ENCODE data around the gene SDCCAG8. TPM values are rescaled to one million over a fixed set of nuclear protein-coding genes. Genes with fewer than 3 reads are reported as not detected.

The SDCCAG8 gene
- total RNA-seq, 1 experiment from 2014 or later = 10.0 TPM

DNA sequence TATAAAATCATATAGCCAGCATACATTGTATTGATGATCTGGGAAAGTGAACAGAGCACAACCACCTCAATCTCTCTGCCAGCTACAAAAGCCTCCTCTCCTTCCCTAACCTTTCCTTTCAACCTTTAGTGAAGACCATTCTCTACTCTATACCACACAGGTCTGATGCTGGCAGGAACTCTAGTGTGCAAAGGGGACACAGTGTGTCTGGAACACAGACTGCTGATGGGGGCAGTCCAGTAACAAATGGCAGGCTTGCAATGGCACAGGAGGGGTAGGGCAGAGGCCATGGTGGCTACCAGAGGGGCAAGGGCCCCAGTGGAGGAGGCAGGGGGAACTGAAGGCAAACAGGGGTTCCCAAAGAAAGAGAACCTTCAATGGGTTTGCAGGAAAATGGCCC lies 37.8 kb upstream of the SDCCAG8 start:
- no peak overlapping the region for H2AK5ac ChIP-seq (ENCODE audit: insufficient read length, low read length)
- H3K4ac ChIP-seq (ENCODE audit: low read depth, low read length) = no peak overlapping the region
- no peaks in the 10 kb centered on the region for H3K23me2 ChIP-seq (ENCODE audit: insufficient read length, low read depth, low read length, poor library complexity, severe bottlenecking)
- H3K9ac ChIP-seq (ENCODE audit: extremely low read depth, insufficient read length, low read length) = no peak overlapping the region
- H2BK15ac ChIP-seq (ENCODE audit: low read depth, low read length) = no peak overlapping the region
- H3K27me3 ChIP-seq (ENCODE audit: insufficient read depth, low read length) = no peaks in the 10 kb centered on the region
- no peak overlapping the region for H3K23ac ChIP-seq (ENCODE audit: insufficient read length, low read depth, low read length)
- H3K9me3 Mint-ChIP-seq = no peaks in the 10 kb centered on the region; a peak in 1 of 5 replicates
- no peak overlapping the region for H3K56ac ChIP-seq (ENCODE audit: insufficient read length, low read depth, low read length)
- no peak overlapping the region for H4K8ac ChIP-seq (replicated peaks; ENCODE audit: insufficient read length, low read depth, low read length)
- H3K27ac ChIP-seq (ENCODE audit: insufficient read length, low read depth, low read length) = no peak overlapping the region
- H3K4me1 Mint-ChIP-seq = peaks cover 8 to 13% of the 10 kb centered on the region in 2 experiments
- H3K9me3 ChIP-seq (ENCODE audit: control insufficient read depth, low read depth, low read length) = no peaks in the 10 kb centered on the region
- no peaks in the 10 kb centered on the region for H4K20me1 ChIP-seq (ENCODE audit: control insufficient read depth, insufficient read depth, insufficient read length)
- no peak overlapping the region for H3K4me3 Mint-ChIP-seq
- H4K5ac ChIP-seq (ENCODE audit: insufficient read length, low read depth, low read length) = no peak overlapping the region
- H3K79me1 ChIP-seq (ENCODE audit: insufficient read depth, low read depth, low read length, poor library complexity, severe bottlenecking) = no peaks in the 10 kb centered on the region
- no peak overlapping the region for H2BK12ac ChIP-seq (ENCODE audit: insufficient read length, low read depth, low read length)
- H3K36me3 Mint-ChIP-seq (ENCODE audit: insufficient read depth in 1 of 3, low read depth in 3 of 3) = peaks cover 44 to 64% (median 56%) of the 10 kb centered on the region in 3 experiments
- no peak overlapping the region for H2BK120ac ChIP-seq (ENCODE audit: low read depth, low read length, poor library complexity, severe bottlenecking)
- no peak overlapping the region for H3K4me2 ChIP-seq (ENCODE audit: insufficient read depth, insufficient read length, low read length)
- no peak overlapping the region for H2AFZ ChIP-seq (ENCODE audit: low read length)
- no peak for DNase-seq
- H3K27me3 Mint-ChIP-seq (ENCODE audit: low read depth) = no peaks in the 10 kb centered on the region
- H3K27ac Mint-ChIP-seq = peak overlapping the region in 2 of 3 experiments; percentile 66 to 80; a peak in 3 of 7 replicates
- H2BK20ac ChIP-seq (ENCODE audit: low read depth, low read length, poor library complexity, severe bottlenecking) = no peak overlapping the region
- TF ChIP-seq, protein P1, sequence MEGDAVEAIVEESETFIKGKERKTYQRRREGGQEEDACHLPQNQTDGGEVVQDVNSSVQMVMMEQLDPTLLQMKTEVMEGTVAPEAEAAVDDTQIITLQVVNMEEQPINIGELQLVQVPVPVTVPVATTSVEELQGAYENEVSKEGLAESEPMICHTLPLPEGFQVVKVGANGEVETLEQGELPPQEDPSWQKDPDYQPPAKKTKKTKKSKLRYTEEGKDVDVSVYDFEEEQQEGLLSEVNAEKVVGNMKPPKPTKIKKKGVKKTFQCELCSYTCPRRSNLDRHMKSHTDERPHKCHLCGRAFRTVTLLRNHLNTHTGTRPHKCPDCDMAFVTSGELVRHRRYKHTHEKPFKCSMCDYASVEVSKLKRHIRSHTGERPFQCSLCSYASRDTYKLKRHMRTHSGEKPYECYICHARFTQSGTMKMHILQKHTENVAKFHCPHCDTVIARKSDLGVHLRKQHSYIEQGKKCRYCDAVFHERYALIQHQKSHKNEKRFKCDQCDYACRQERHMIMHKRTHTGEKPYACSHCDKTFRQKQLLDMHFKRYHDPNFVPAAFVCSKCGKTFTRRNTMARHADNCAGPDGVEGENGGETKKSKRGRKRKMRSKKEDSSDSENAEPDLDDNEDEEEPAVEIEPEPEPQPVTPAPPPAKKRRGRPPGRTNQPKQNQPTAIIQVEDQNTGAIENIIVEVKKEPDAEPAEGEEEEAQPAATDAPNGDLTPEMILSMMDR (conservative IDR thresholded peaks at IDR 0.05) = no peak
- no peak overlapping the region for H2BK5ac ChIP-seq (ENCODE audit: insufficient read length, low read length)
- H3T11ph ChIP-seq (ENCODE audit: low read length) = no peak overlapping the region
- H3K14ac ChIP-seq (ENCODE audit: insufficient read depth, low read length) = no peak overlapping the region
- H3K79me2 ChIP-seq (ENCODE audit: insufficient read depth, low read length) = no peaks in the 10 kb centered on the region
- no peak overlapping the region for H3K18ac ChIP-seq (ENCODE audit: insufficient read length, low read depth, low read length)
- no peak overlapping the region for H4K91ac ChIP-seq (ENCODE audit: insufficient read length, low read depth, low read length)
- H3K4me1 ChIP-seq (ENCODE audit: insufficient read depth, low read length) = no peaks in the 10 kb centered on the region
